ENCODE measurements around the gene MALRD1.
A peak's percentile ranks its signal among the peaks of the same experiment; 100 is the strongest.
"Not testable (repeated sequence)": the region's sequence is repeated elsewhere in the genome, so short reads cannot be mapped to it uniquely, and the experiment has no call there.

The MALRD1 gene

DNA sequence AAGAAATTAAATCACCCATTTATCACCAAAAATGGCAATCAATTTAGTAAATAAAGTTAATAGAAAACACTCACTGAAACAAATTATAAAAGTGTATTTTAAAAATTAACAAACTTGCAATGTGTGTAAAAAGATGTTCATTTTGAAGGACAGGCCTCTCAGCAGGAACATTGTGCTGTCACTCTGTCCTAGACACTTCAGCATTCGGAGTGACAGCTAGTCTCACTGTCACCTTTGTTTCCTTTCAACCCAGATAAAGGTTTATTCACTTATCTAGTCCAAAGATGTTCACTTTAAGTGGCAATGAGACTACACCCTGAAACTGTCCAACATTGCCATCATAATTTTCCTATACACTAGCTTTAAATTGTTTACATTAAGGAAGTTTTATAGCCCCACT lies 675.7 kb downstream of the MALRD1 start:
- DNase-seq, result no peak

DNA sequence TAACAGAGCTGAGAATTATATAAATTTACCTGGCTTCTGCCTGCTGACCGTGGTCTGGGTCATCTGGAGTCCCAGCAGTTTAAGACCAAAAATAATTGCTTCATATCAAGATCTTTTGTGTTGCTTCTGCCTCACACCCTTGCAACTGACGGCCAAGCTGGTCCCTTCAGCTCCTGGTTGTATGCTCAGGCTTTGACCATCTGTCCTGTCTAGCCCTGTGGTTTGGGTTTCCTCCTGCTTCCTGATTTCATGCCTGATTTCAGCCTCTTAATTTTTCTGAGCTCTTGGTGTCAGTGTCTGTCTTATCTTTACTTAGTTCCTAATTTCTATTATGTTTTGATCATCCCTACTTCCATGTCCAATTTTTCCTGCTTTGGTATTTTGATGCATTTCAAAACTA lies 679.8 kb downstream of the MALRD1 start:
- DNase-seq, result peak; percentile 91 to 93

DNA sequence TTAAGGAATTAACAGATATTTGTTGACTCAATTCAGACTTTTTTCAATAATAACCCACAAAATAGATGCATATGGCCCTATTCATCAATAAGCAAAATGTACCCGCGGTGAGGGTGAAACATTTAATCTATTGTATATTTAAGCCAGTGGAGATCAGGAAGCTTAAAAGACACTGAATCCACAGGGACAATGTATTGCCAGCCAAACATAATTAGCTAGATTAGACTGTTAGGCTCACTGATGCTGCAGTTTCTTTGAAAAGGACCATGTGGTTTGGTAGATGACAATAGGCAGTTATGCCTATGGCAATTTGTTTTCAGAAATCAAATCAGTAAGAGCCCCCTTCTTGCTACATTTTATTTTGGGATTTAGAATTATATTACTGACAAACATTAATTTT lies 680.4 kb downstream of the MALRD1 start:
- DNase-seq, result no peak

DNA sequence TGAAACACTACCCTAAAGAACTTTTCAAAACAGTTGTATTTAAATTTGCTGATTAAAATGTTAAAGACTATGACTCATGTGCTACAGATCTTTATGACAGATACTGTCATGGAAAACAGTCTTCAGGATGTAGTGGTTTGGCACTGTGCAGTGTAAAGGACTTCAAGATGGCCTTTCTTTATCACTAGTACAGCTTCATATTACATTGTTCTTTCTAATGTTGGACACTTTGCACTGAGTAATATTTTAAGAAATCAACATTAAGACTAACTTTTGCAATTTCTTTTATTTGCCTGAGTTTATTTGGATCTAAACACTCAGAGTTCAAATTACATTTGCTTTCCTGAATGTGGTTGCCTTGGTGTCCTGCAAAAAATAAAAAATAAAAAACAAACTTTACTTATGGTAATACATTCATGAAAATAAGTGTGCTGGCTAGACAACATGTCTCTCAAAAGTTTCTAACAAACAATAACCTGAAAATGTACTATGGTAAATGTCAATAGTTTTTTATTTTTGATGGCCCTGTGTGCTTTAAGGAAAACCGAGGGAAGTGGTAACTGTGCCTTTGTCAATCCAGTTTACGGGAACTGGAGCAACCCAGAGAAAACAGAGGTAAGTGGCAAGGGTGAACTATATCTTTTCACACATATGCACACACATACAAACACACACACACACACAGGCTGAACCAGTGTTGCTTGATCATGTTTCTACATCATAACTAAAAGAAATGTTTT lies 681.7 kb downstream of the MALRD1 start:
- peak; percentile 86 to 93 for DNase-seq

DNA sequence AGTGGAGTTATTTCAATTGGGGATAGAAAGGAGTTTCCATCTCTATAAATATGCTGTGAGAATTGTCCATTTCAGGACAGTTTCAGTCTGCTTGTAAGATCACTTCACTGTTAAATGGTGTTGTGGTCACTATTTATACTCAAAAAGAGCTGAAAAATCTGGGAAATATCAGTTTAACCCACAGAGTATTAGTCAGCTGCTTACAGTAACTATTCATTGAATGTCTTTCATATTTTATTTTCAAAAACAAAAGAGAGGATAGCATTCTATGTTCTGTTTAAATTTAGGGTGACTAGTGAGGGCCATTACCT lies 682.3 kb downstream of the MALRD1 start:
- no peak for DNase-seq

DNA sequence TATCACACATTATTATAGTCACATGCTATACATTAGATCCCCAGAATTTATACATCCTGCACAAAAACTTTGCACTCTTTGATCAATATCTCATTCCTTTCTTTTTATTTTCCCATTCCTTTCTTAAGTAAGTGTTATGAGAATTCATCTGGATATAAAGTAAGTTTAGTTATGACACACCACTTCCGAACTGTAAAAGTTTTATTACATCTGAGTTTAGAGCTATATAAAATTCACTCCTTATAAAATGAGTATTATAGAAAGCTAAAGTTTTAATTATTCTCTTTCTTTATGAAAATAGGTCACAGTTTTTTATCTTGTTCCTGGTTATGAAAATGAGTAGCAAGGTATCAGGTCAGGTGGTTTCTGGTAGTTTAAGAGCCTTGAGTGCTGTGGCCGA lies 683.0 kb downstream of the MALRD1 start:
- DNase-seq, result no peak

DNA sequence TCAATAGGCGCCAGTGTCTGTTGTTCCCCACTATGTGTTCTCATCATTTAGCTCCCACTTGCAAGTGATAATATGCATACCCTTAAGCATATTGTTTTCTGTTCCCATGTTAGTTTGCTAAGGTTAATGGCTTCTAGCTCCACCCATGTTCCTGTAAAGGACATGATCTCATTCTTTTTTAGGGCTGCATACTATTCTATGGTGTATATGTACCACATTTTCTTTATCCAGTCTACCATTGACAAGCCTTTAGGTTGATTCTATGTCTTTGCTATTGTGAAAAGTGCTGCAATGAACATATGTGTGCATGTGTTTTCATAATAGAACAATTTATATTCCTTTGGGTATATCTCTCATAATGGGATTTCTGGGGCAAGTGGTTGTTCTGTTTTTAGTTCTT lies 689.8 kb downstream of the MALRD1 start:
- no peak for DNase-seq

DNA sequence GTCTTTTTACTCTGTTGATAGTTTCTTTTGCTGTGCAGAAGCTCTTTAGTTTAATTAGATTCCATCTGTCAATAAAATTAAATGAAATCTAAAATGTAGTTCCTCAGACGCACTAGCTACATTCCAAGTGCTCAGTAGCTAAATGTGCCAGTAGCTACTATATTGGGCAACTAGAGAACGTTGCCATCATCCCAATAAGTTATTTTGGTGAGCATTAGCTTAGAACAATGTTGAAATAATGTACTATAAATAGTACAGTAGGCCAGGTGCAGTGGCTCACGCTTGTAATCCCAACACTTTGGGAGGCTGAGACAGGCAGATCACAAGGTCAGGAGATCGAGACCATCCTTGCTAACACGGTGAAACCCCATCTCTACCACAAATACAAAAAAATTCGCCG lies 690.6 kb downstream of the MALRD1 start:
- not testable (repeated sequence) for DNase-seq

DNA sequence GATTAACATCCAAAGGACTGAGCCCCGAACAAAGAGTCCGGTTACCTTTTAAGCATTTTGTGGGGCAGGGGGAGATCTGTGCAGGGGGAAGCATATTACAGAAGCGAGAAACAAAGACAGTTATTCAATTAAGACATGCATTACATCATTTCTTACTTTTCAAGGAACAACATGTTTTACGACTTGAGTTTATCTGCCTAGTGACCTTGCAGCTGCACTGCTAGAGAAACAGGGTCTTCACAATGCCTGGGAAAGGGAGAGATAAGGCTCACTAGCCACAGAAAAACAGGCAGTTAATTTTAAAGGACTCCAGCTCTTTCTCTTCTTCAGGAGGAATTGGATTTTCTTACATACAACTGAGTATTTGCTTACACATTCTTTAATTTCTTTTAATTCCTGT lies 693.5 kb downstream of the MALRD1 start:
- DNase-seq, result not testable (repeated sequence)

DNA sequence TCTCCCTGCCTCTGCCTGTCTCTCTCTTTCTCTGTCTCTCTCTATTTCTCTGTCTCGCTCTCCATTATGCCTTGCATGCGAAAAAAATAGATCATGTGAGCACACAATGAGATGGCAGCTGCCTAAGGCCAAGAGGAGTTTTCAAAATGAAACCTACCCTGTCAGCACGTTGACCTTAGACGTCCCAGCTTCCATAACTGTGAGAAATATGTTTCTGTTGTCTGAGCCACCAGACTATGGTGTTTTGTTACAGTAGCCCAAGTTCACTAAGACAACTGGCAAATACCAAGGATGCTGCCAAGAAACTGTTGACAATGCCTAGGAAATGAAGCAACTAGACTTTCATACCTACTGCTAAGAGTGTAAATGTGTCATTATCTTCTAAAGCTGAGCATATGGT lies 697.1 kb downstream of the MALRD1 start:
- DNase-seq, result no peak

DNA sequence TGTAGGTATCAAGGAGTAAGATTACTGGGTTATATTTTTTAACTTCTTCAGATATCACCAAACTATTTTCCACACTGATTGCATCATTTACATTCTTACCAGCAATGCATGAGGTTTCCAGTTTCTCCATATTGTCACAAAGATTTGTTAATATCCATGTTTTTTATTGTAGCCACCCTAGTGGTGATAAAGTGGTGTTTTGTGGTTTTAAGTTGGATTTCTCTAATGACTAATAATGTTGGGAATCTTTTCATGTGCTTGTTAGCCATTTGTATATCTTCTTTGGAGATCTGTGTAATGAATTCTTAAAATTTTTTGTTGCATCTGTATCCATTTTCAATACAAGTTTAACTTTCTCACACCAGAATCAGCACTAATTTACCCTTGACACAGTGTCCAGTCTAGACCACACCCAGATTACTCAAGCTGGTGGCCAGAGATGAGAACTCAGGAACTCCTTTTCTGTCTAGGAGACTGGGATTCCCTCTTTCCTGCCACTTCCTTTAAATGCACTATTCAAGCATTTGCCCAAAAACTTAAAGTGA lies 700.7 kb downstream of the MALRD1 start:
- DNase-seq, result no peak

DNA sequence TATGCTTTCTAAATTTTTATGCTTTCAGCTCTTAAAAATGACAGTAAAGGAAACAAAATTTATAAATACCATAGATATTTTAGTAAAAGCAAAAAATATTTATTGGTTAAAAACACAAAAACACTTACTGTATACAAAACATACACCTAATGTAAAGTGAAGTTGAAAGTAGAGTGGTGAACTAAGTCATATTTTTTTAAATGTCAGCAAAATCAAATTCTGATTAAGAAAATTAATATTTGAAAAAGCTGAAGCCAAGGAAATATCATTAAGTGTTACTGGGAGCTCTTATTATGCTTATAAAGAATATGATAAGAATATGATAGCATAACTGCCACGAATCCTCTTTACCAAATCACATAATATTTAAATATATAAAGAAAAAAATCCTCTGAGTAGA lies 702.4 kb downstream of the MALRD1 start:
- DNase-seq, result no peak

DNA sequence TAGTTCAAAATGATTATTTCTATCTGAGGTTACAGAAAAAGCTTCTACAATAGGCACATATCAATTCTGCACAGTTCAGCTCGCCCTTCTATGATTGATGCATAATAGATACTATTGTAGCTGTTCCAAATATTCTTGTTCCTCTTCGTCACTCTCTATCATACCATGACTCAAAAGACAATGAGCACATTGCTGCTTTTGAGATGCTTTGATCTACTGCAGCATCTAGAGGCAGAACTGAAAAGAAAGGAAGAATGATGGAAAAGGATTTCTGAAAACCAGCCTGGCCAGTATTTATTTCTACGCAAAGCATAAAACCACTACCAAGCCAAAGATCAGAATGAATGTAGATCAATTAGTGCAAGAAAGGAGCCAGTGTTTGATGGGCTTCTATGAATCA lies 708.3 kb downstream of the MALRD1 start:
- no peak for DNase-seq

DNA sequence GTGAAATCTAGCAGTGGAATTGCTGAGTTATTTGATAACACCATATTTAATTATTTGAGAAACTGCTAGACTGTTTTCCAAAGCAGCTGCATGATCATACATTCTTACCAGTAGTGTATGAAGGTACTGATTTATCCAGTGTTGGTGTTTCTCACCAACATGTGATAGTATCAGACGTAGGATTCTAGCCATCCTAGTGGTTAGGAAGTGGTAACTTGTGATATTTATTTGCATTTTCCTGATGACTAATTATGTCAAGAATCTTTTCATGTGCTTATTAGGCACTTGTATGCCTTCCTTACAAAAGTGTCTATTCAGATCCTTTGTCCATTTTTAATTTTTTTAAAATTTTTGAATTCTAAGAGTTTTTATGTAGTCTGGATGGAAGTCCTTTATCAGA lies 713.4 kb downstream of the MALRD1 start:
- DNase-seq, result no peak

DNA sequence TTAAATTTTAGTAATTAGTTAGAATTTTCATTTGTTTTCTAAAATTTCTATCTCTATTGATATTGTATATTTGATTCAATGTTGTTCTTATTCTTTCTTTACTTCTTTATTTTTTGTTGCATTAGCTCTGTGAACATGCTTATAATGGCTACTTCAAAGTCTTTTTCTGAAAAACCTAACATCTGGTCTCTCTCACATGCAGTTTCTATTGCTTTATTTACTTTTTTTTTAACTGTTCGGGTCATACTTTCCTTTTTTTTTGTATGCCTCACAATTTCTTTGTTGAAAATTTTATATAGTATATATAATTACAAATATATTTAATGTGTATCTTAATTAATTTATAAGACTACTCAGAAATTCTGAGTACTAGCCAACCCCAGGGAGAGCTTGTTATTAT lies 715.5 kb downstream of the MALRD1 start:
- DNase-seq, result no peak

DNA sequence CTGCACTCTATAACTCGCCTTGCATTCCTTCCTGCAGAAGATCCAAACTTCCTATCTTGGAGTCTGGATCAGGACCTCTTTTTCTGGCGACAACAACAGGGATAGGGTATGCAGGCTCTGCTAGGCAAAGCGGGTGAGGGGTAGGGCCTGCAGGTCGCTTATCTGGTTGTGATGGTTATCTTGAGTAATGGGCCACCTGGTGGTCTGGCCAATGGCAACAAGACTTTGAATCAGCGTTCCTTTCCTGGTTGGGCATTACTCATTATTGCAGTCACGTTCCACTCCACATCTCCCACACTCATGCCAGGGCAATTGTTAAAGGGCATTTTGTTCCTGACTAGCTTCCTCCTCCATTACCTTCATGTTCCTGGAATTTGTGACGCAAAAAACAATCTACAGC lies 719.3 kb downstream of the MALRD1 start:
- no peak for DNase-seq

DNA sequence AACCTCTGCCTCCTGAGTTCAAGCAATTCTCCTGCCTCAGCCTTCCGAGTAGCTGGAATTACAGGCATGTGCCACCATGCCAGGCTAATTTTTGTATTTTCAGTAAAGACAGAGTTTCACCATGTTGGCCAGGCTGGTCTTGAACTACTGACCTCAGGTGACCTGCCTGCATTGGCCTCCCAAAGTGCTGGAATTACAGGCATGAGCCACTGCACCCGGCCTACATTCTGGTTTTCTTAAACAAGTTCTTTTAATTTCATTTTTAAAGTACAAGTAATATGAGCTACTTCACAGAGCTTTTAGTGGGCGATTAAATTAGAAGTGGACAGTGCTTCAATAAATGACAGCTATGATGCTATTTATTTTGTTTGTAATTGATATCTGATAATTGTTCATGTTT lies 721.2 kb downstream of the MALRD1 start:
- DNase-seq, result not testable (repeated sequence)

DNA sequence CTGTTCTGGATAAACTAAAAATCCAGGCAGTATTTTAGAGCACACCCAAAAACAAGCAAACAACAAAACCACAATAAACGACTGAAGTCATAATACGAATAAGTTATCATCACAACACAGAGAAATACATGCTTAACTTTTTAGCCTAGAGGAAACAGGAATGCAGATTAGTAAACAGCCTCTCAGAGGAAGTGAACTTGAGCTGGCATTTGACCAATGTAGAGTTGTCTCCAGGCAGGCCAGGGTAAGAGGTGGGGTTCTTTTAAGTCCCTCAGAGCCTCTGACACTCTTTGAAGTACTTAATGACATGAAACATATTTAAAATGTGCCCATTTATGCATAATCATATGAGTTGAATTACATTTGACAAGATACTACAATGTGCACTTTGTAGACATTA lies 724.4 kb downstream of the MALRD1 start:
- DNase-seq, result no peak

DNA sequence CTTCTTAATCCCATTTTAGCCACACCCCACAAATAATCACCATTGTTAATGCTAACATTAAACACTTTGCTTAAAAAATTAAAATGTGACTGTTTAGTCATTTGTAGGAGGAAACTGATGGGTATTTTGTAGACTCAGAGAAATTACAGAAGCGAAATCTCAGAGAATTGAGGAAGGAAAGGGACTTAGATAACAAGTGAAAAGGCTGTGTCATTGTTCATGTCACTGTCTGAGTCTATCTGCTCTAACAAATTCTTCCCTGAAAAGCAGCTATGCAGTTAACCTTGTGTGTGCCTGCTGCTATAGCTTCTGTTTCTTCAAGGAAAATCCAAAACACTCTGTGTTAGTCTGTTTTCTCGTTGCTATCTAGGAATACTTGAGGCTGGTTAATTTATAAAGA lies 726.7 kb downstream of the MALRD1 start:
- DNase-seq, result peak; percentile 28 to 45

DNA sequence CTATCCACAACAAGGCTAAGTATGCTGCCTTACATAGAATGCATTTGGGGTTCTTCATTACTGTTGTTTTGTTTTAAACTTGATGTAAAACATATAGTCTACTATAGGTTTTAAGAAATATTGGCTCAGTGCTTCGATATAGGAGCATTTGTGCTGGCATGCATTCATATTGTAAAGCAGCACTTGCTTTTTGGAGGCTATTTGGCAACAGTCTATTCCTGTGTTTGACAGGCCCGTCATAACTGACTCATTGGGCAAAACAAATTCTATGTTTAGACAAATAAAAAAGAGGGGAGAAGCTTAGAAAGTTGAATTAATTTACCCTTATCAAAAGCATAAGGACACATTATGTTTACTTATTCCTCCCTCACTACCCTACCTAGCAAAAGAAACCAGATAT lies 729.2 kb downstream of the MALRD1 start:
- DNase-seq, result no peak

DNA sequence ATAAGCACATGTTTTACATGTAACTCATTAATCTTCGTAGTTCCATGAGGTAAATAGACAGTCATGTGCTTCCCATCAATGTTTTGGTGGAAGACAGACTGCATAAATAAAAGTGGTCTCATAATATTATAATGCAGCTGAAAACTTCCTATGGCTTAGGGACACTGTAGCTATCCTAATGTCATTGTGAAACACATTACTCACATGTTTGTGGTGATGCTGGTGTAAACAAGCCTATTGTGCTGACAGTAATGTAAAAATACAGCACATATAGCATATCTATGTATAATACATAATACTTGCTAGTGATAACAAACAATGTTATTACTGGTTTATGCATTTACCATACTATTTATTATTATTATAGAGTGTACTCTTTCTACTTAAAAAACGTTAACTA lies 730.4 kb downstream of the MALRD1 start:
- no peak for DNase-seq

DNA sequence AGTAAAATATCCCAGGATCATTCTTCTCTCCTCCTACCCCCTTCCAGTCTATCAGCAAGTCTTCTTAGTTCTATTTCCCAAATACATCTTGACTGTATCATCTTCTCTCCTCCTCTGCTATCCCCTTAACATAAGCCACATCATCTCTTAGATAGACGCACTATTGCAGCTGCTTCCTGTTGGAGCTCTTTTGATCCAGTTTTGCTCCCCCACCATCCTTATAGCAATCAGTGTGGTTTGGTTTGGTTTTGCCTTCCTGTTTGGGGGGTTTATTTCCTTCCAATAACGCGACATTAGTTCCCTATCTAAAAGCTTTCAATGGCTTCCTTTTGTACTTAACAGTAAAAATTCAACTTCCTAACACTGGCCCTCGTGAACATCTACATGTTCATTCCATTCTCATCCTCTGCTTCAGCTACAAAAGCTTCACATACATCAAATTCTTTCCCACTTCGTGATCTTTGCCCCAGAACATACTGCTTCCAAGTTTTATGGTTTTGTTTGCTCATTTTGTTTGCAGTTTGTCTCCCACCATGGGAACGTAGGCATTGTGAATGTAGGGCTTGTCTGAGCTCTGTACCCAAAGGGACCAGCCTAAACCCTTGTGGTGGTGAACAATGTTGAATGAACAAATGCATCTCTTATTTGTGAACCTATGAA lies 734.0 kb downstream of the MALRD1 start:
- DNase-seq, result peak; percentile 90 to 92

DNA sequence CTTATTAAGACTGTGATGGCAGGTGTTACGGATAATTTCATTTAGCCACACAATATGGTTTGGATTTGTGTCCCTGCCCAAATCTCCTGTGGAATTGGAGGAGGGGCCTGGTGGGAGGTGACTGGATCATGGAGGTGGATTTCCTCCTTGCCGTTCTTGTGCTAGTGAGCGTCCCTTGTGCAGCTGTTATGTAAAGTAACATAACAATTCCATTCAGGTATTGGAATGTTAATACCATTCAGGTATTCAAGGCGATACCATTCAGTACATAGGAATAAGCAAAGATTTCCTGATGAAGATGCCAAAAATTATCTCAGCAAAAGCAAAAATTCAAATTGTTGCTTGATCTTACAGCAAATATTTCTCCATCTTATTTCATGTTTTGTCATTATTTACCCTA lies 735.1 kb downstream of the MALRD1 start:
- no peak for DNase-seq
